ENCODE data around the gene FAM114A1.
"Not testable (repeated sequence)": the region's sequence is repeated elsewhere in the genome, so short reads cannot be mapped to it uniquely, and the experiment has no call there.

The FAM114A1 gene

GRCh38 chr4:38957261-38957815 is 89.7 kb downstream of the FAM114A1 start:
- H3K4me3 ChIP-seq (ENCODE audit: low read depth, low read length): no peak overlapping the region
- TF ChIP-seq CTCF (IDR thresholded peaks at IDR 0.05; ENCODE audit: low read depth, low read length): no peak

- no peak overlapping the region for H3K4me3 ChIP-seq (ENCODE audit: low read depth, low read length)
- TF ChIP-seq CTCF (IDR thresholded peaks at IDR 0.05; ENCODE audit: low read depth, low read length): no peak
Measured at GRCh38 chr4:38957893-38958292, 90.3 kb downstream of the FAM114A1 start.

- no peak overlapping the region for H3K4me3 ChIP-seq (ENCODE audit: low read depth, low read length)
Measured at GRCh38 chr4:38958453-38959190, 91.0 kb downstream of the FAM114A1 start.

DNA sequence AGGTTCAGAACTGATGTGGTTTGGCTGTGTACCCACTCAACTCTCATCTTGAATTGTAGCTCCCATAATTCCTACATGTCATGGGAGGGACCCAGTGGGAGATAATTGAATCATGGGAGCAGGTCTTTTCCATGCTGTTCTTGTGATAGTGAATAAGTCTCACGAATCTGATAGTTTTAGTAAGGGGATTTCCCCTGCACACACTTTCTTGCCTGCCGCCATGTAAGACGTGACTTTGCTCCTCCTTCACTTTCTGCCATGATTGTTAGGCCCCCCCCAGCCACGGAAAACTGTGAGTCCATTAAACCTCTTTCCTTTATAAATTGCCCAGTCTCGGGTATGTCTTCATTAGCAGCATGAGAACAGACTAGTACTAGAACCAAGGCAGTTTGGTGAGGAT is 91.6 kb downstream of the FAM114A1 start:
- H3K4me3 ChIP-seq (ENCODE audit: low read depth, low read length): not testable (repeated sequence)

More at GRCh38 chr4:38958453-38959190, 91.0 kb downstream of the FAM114A1 start:
- no peak for TF ChIP-seq CTCF (IDR thresholded peaks at IDR 0.05; ENCODE audit: low read depth, low read length)

DNA sequence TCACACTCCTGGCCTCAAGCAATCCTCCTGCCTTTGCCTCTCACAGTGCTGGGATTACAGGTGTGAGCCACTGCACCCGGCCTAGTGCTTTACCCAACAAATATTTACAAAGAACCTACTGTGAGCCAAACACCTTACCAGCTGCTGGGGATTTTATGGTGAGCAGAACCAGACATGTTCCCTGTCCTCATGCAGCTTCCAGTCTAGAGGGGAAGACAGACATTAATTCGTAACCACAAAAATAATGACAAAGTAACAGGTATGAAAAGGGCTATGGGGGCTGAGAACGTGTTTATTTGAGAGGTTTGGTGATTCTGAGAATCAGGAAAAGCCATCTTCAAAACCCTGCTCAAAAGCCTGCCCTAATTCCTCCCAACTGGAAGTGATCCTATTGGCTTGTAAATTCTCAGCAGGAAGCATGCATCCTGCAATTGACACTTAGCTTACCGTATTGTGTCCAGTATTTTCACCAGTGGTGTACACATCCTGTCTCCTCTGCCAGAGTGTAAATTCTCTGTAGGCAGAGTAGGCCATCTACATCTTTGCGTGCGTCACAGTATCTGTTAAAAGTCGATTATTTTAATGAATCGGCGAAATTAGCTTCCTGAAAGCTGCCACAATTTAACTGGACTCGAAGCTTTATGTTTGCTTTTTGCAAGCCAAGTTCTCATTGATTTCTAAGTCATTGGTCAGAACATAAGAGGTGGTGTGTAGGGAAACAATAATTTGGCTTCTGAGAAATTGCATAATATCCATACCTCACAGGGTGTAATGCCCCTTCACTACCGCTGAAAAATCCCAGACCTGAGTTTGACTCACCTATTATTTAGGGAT is 97.6 kb downstream of the FAM114A1 start:
- no peak overlapping the region for H3K4me3 ChIP-seq (ENCODE audit: low read depth, low read length)
- no peak for TF ChIP-seq CTCF (IDR thresholded peaks at IDR 0.05; ENCODE audit: low read depth, low read length)

DNA sequence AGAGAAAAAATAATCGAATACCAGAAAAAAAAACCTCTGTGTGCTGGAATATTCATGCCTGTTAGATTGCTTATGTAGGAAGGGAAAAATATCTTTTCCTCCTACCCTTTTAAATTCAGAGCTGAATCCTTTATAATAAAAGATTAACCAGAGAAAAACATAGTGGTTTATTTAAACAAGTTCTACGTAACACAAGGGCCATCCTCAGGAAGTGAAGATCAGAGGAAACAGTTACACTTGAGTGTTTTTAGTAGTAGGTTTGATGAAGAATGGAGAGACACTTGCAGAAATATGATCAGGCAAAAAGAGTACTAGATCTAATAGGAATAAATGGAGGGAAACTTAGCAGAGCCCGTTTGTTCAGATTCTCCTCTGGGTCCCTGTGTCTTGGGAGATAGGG is 98.3 kb downstream of the FAM114A1 start:
- H3K4me3 ChIP-seq (ENCODE audit: low read depth, low read length): no peak overlapping the region
- no peak for TF ChIP-seq CTCF (IDR thresholded peaks at IDR 0.05; ENCODE audit: low read depth, low read length)

- TF ChIP-seq CTCF (IDR thresholded peaks at IDR 0.05; ENCODE audit: low read depth, low read length): no peak
- H3K4me3 ChIP-seq (ENCODE audit: low read depth, low read length): no peak overlapping the region
Measured at GRCh38 chr4:38967260-38968095, 99.9 kb downstream of the FAM114A1 start.

Data from WI38 (cell line).